ENCODE results near the gene MTRF1.

The MTRF1 gene

GRCh38 chr13:41222259-41222852 is 41.0 kb downstream of the MTRF1 start:
- Mint-ChIP-seq H3K4me3 (no peak overlapping the region), H3K36me3 (ENCODE audit: low read depth) (peaks cover 13% of the 10 kb centered on the region), H3K9me3 (no peaks in the 10 kb centered on the region), H3K4me1 (ENCODE audit: low read depth) (no peaks in the 10 kb centered on the region), H3K27ac (no peak overlapping the region), H3K27me3 (ENCODE audit: low read depth) (no peaks in the 10 kb centered on the region)
- peak; percentile 25 for DNase-seq (ENCODE audit: low spot score)

GRCh38 chr13:41220401-41220800 is 43.0 kb downstream of the MTRF1 start:
- DNase-seq (ENCODE audit: low spot score), result no peak
- no peaks in the 10 kb centered on the region for H3K4me1 Mint-ChIP-seq (ENCODE audit: low read depth)
- H3K27me3 Mint-ChIP-seq (ENCODE audit: low read depth), result no peaks in the 10 kb centered on the region
- H3K36me3 Mint-ChIP-seq (ENCODE audit: low read depth), result peaks cover 16% of the 10 kb centered on the region
- H3K27ac Mint-ChIP-seq, result no peak overlapping the region
- no peaks in the 10 kb centered on the region for H3K9me3 Mint-ChIP-seq
- H3K4me3 Mint-ChIP-seq, result no peak overlapping the region

GRCh38 chr13:41216160-41216559 is 47.2 kb downstream of the MTRF1 start:
- no peak overlapping the region for H3K27ac Mint-ChIP-seq
- H3K4me3 Mint-ChIP-seq, result no peak overlapping the region
- DNase-seq (ENCODE audit: low spot score), result no peak
- no peaks in the 10 kb centered on the region for H3K4me1 Mint-ChIP-seq (ENCODE audit: low read depth)
- H3K36me3 Mint-ChIP-seq (ENCODE audit: low read depth), result peaks cover 18% of the 10 kb centered on the region
- H3K9me3 Mint-ChIP-seq, result peaks cover 11% of the 10 kb centered on the region
- no peaks in the 10 kb centered on the region for H3K27me3 Mint-ChIP-seq (ENCODE audit: low read depth)

- no peak for DNase-seq (ENCODE audit: low spot score)
- peaks cover 25% of the 10 kb centered on the region for H3K9me3 Mint-ChIP-seq
- H3K27ac Mint-ChIP-seq, result no peak overlapping the region
- H3K36me3 Mint-ChIP-seq (ENCODE audit: low read depth), result peaks cover 12% of the 10 kb centered on the region
- no peaks in the 10 kb centered on the region for H3K27me3 Mint-ChIP-seq (ENCODE audit: low read depth)
- H3K4me3 Mint-ChIP-seq, result no peak overlapping the region
- no peaks in the 10 kb centered on the region for H3K4me1 Mint-ChIP-seq (ENCODE audit: low read depth)
Measured at GRCh38 chr13:41213919-41214318, 49.5 kb downstream of the MTRF1 start.

- Mint-ChIP-seq H3K27me3 (ENCODE audit: low read depth) (no peaks in the 10 kb centered on the region), H3K4me1 (ENCODE audit: low read depth) (no peaks in the 10 kb centered on the region), H3K36me3 (ENCODE audit: low read depth) (peaks cover 12% of the 10 kb centered on the region), H3K27ac (no peak overlapping the region), H3K9me3 (peaks cover 29% of the 10 kb centered on the region), H3K4me3 (no peak overlapping the region)
- DNase-seq (ENCODE audit: low spot score), result no peak
Measured at GRCh38 chr13:41213316-41213715, 50.1 kb downstream of the MTRF1 start.

GRCh38 chr13:41212881-41213280 is 50.5 kb downstream of the MTRF1 start:
- Mint-ChIP-seq H3K4me3 (no peak overlapping the region), H3K27me3 (ENCODE audit: low read depth) (no peaks in the 10 kb centered on the region), H3K36me3 (ENCODE audit: low read depth) (peaks cover 12% of the 10 kb centered on the region)

GRCh38 chr13:41211062-41211461 is 52.3 kb downstream of the MTRF1 start:
- Mint-ChIP-seq H3K27ac (no peak overlapping the region), H3K27me3 (ENCODE audit: low read depth) (no peaks in the 10 kb centered on the region), H3K4me3 (no peak overlapping the region), H3K36me3 (ENCODE audit: low read depth) (peaks cover 8% of the 10 kb centered on the region), H3K4me1 (ENCODE audit: low read depth) (no peaks in the 10 kb centered on the region), H3K9me3 (peaks cover 37% of the 10 kb centered on the region)
- no peak for DNase-seq (ENCODE audit: low spot score)

More at GRCh38 chr13:41212881-41213280, 50.5 kb downstream of the MTRF1 start:
- H3K27ac Mint-ChIP-seq, result no peak overlapping the region
- peaks cover 34% of the 10 kb centered on the region for H3K9me3 Mint-ChIP-seq
- no peaks in the 10 kb centered on the region for H3K4me1 Mint-ChIP-seq (ENCODE audit: low read depth)
- no peak for DNase-seq (ENCODE audit: low spot score)

- H3K4me1 Mint-ChIP-seq (ENCODE audit: low read depth), result no peaks in the 10 kb centered on the region
- DNase-seq (ENCODE audit: low spot score), result no peak
- H3K4me3 Mint-ChIP-seq, result no peak overlapping the region
- no peak overlapping the region for H3K27ac Mint-ChIP-seq
- H3K27me3 Mint-ChIP-seq (ENCODE audit: low read depth), result no peaks in the 10 kb centered on the region
- H3K36me3 Mint-ChIP-seq (ENCODE audit: low read depth), result peaks cover 2% of the 10 kb centered on the region
- peaks cover 29% of the 10 kb centered on the region for H3K9me3 Mint-ChIP-seq
Measured at GRCh38 chr13:41206467-41206866, 56.9 kb downstream of the MTRF1 start.

- Mint-ChIP-seq H3K9me3 (peaks cover 12% of the 10 kb centered on the region), H3K36me3 (ENCODE audit: low read depth) (no peaks in the 10 kb centered on the region), H3K27ac (no peak overlapping the region), H3K4me3 (no peak overlapping the region), H3K4me1 (ENCODE audit: low read depth) (no peaks in the 10 kb centered on the region), H3K27me3 (ENCODE audit: low read depth) (no peaks in the 10 kb centered on the region)
- DNase-seq (ENCODE audit: low spot score), result no peak
Measured at GRCh38 chr13:41203810-41204209, 59.6 kb downstream of the MTRF1 start.

GRCh38 chr13:41200126-41200525 is 63.2 kb downstream of the MTRF1 start:
- Mint-ChIP-seq H3K27ac (no peak overlapping the region), H3K36me3 (ENCODE audit: low read depth) (no peaks in the 10 kb centered on the region)

GRCh38 chr13:41199526-41199925 is 63.9 kb downstream of the MTRF1 start:
- no peaks in the 10 kb centered on the region for H3K36me3 Mint-ChIP-seq (ENCODE audit: low read depth)
- peaks cover 4% of the 10 kb centered on the region for H3K4me1 Mint-ChIP-seq (ENCODE audit: low read depth)
- H3K4me3 Mint-ChIP-seq, result no peak overlapping the region
- no peak overlapping the region for H3K27ac Mint-ChIP-seq
- no peaks in the 10 kb centered on the region for H3K27me3 Mint-ChIP-seq (ENCODE audit: low read depth)
- DNase-seq (ENCODE audit: low spot score), result no peak
- no peaks in the 10 kb centered on the region for H3K9me3 Mint-ChIP-seq

More at GRCh38 chr13:41200126-41200525, 63.2 kb downstream of the MTRF1 start:
- no peaks in the 10 kb centered on the region for H3K9me3 Mint-ChIP-seq
- no peak overlapping the region for H3K4me3 Mint-ChIP-seq
- H3K27me3 Mint-ChIP-seq (ENCODE audit: low read depth), result no peaks in the 10 kb centered on the region
- H3K4me1 Mint-ChIP-seq (ENCODE audit: low read depth), result peaks cover 2% of the 10 kb centered on the region
- DNase-seq (ENCODE audit: low spot score), result no peak

- H3K4me3 Mint-ChIP-seq, result no peak overlapping the region
- no peak overlapping the region for H3K27ac Mint-ChIP-seq
Measured at GRCh38 chr13:41199079-41199478, 64.3 kb downstream of the MTRF1 start.

GRCh38 chr13:41196620-41197019 is 66.8 kb downstream of the MTRF1 start:
- Mint-ChIP-seq H3K4me3 (no peak overlapping the region), H3K9me3 (no peaks in the 10 kb centered on the region), H3K27ac (no peak overlapping the region), H3K4me1 (ENCODE audit: low read depth) (peaks cover 24% of the 10 kb centered on the region), H3K36me3 (ENCODE audit: low read depth) (peaks cover 16% of the 10 kb centered on the region), H3K27me3 (ENCODE audit: low read depth) (no peaks in the 10 kb centered on the region)
- no peak for DNase-seq (ENCODE audit: low spot score)

More at GRCh38 chr13:41199079-41199478, 64.3 kb downstream of the MTRF1 start:
- no peaks in the 10 kb centered on the region for H3K9me3 Mint-ChIP-seq
- no peak for DNase-seq (ENCODE audit: low spot score)
- peaks cover 3% of the 10 kb centered on the region for H3K36me3 Mint-ChIP-seq (ENCODE audit: low read depth)
- H3K27me3 Mint-ChIP-seq (ENCODE audit: low read depth), result no peaks in the 10 kb centered on the region
- peaks cover 5% of the 10 kb centered on the region for H3K4me1 Mint-ChIP-seq (ENCODE audit: low read depth)

- peaks cover 24% of the 10 kb centered on the region for H3K4me1 Mint-ChIP-seq (ENCODE audit: low read depth)
- no peak overlapping the region for H3K4me3 Mint-ChIP-seq
- H3K9me3 Mint-ChIP-seq, result no peaks in the 10 kb centered on the region
- no peak for DNase-seq (ENCODE audit: low spot score)
- peaks cover 16% of the 10 kb centered on the region for H3K36me3 Mint-ChIP-seq (ENCODE audit: low read depth)
- no peak overlapping the region for H3K27ac Mint-ChIP-seq
- no peaks in the 10 kb centered on the region for H3K27me3 Mint-ChIP-seq (ENCODE audit: low read depth)
Measured at GRCh38 chr13:41196011-41196410, 67.4 kb downstream of the MTRF1 start.

Data from T-helper 2 cell treated with Interferon-gamma antibody and Interleukin-4, amounts not matched to agents 5 μg/mL and 100 μg/mL, for 36 hours (primary cell).